ENCODE measurements around the gene MS4A5.

MS4A5 gene

GRCh38 chr11:60393016-60393415 is 36.4 kb upstream of the MS4A5 start:
- Histone ChIP-seq H3K4ac (ENCODE audit: low read depth, low read length) (no peak overlapping the region), H2AFZ (ENCODE audit: insufficient read depth, low read length, poor library complexity) (no peak overlapping the region), H3K79me1 (ENCODE audit: low read length) (no peaks in the 10 kb centered on the region), H4K12ac (ENCODE audit: low read depth, low read length) (no peak overlapping the region), H3K9ac (ENCODE audit: low read length) (no peak overlapping the region), H3K36me3 (ENCODE audit: control insufficient read depth in 1 of 2, insufficient read depth in 2 of 2, low read length in 2 of 2) (no peaks in the 10 kb centered on the region), H3K4me3 (ENCODE audit: low read depth, low read length) (no peak overlapping the region), H3K79me2 (ENCODE audit: control insufficient read depth, insufficient read depth, low read length, poor library complexity) (no peaks in the 10 kb centered on the region), H3K4me2 (ENCODE audit: low read length) (no peak overlapping the region), H3K27me3 (ENCODE audit: insufficient read depth, low read length) (no peaks in the 10 kb centered on the region), H3K9me3 (ENCODE audit: insufficient read depth, low read depth, low read length) (no peaks in the 10 kb centered on the region), H3K23ac (ENCODE audit: low read length) (no peak overlapping the region), H4K91ac (ENCODE audit: low read depth, low read length) (no peak overlapping the region), H2AK5ac (ENCODE audit: low read length) (no peak overlapping the region), H2BK5ac (ENCODE audit: low read depth, low read length, poor library complexity) (no peak overlapping the region), H3K18ac (ENCODE audit: low read length) (no peak overlapping the region), H3K14ac (ENCODE audit: low read length) (no peak overlapping the region), H3K27ac (ENCODE audit: low read depth, low read length) (no peak overlapping the region), H2BK12ac (ENCODE audit: low read length) (no peak overlapping the region), H2BK120ac (ENCODE audit: insufficient read depth, low read length, poor library complexity) (no peak overlapping the region), H3K4me1 (ENCODE audit: control insufficient read depth in 1 of 2, insufficient read depth in 2 of 2, low read length in 2 of 2) (no peaks in the 10 kb centered on the region), H4K8ac (ENCODE audit: low read depth, low read length) (no peak overlapping the region)
- no CpG with 5 or more reads among the region's 5 CpGs for WGBS (ENCODE audit: extremely low coverage, insufficient coverage, insufficient read length)
- DNase-seq = no peak

- Histone ChIP-seq H3K4me2 (ENCODE audit: low read length) (no peak overlapping the region), H4K8ac (ENCODE audit: low read depth, low read length) (no peak overlapping the region), H3K4me1 (ENCODE audit: control insufficient read depth in 1 of 2, insufficient read depth in 2 of 2, low read length in 2 of 2) (no peaks in the 10 kb centered on the region), H4K12ac (ENCODE audit: low read depth, low read length) (no peak overlapping the region), H2AFZ (ENCODE audit: insufficient read depth, low read length, poor library complexity) (no peak overlapping the region), H2BK120ac (ENCODE audit: insufficient read depth, low read length, poor library complexity) (no peak overlapping the region), H2AK5ac (ENCODE audit: low read length) (no peak overlapping the region), H3K14ac (ENCODE audit: low read length) (no peak overlapping the region), H2BK12ac (ENCODE audit: low read length) (no peak overlapping the region), H3K27me3 (ENCODE audit: insufficient read depth, low read length) (no peaks in the 10 kb centered on the region), H3K4ac (ENCODE audit: low read depth, low read length) (no peak overlapping the region), H3K9me3 (ENCODE audit: insufficient read depth, low read depth, low read length) (no peaks in the 10 kb centered on the region), H3K9ac (ENCODE audit: low read length) (no peak overlapping the region), H4K91ac (ENCODE audit: low read depth, low read length) (no peak overlapping the region), H3K18ac (ENCODE audit: low read length) (no peak overlapping the region), H3K79me1 (ENCODE audit: low read length) (no peaks in the 10 kb centered on the region), H2BK5ac (ENCODE audit: low read depth, low read length, poor library complexity) (no peak overlapping the region), H3K79me2 (ENCODE audit: control insufficient read depth, insufficient read depth, low read length, poor library complexity) (no peaks in the 10 kb centered on the region), H3K36me3 (ENCODE audit: control insufficient read depth in 1 of 2, insufficient read depth in 2 of 2, low read length in 2 of 2) (no peaks in the 10 kb centered on the region), H3K4me3 (ENCODE audit: low read depth, low read length) (no peak overlapping the region), H3K27ac (ENCODE audit: low read depth, low read length) (no peak overlapping the region), H3K23ac (ENCODE audit: low read length) (no peak overlapping the region)
- no CpG with 5 or more reads among the region's 7 CpGs for WGBS (ENCODE audit: extremely low coverage, insufficient coverage, insufficient read length)
- peak in 1 of 2 donors; percentile 40 for DNase-seq
Measured at GRCh38 chr11:60394666-60395380, 34.5 kb upstream of the MS4A5 start.

- H3K36me3 ChIP-seq (ENCODE audit: control insufficient read depth in 1 of 2, insufficient read depth in 2 of 2, low read length in 2 of 2) = no peaks in the 10 kb centered on the region
- no peak within 1 kb of the TSS for H3K4me3 ChIP-seq (ENCODE audit: low read depth, low read length)
- no peak within 1 kb of the TSS for H2AK5ac ChIP-seq (ENCODE audit: low read length)
- no peak within 1 kb of the TSS for H2BK120ac ChIP-seq (ENCODE audit: insufficient read depth, low read length, poor library complexity)
- H3K9me3 ChIP-seq (ENCODE audit: insufficient read depth, low read depth, low read length) = no peaks in the 10 kb centered on the region
- H3K4ac ChIP-seq (ENCODE audit: low read depth, low read length) = no peak within 1 kb of the TSS
- H3K27me3 ChIP-seq (ENCODE audit: insufficient read depth, low read length) = no peaks in the 10 kb centered on the region
- H3K4me2 ChIP-seq (ENCODE audit: low read length) = no peak within 1 kb of the TSS
- no peak within 1 kb of the TSS for H3K9ac ChIP-seq (ENCODE audit: low read length)
- no peaks in the 10 kb centered on the region for H3K4me1 ChIP-seq (ENCODE audit: control insufficient read depth in 1 of 2, insufficient read depth in 2 of 2, low read length in 2 of 2)
- no peak within 1 kb of the TSS for H2AFZ ChIP-seq (ENCODE audit: insufficient read depth, low read length, poor library complexity)
- DNase-seq = peak; percentile 7 to 9
- no peak within 1 kb of the TSS for H3K23ac ChIP-seq (ENCODE audit: low read length)
- no peaks in the 10 kb centered on the region for H3K79me1 ChIP-seq (ENCODE audit: low read length)
- no peak within 1 kb of the TSS for H4K91ac ChIP-seq (ENCODE audit: low read depth, low read length)
- H3K27ac ChIP-seq (ENCODE audit: low read depth, low read length) = no peak within 1 kb of the TSS
- no peak within 1 kb of the TSS for H4K8ac ChIP-seq (ENCODE audit: low read depth, low read length)
- WGBS (ENCODE audit: extremely low coverage, insufficient coverage, insufficient read length) = no CpG with 5 or more reads among the region's 3 CpGs
- H3K18ac ChIP-seq (ENCODE audit: low read length) = no peak within 1 kb of the TSS
- H2BK12ac ChIP-seq (ENCODE audit: low read length) = no peak within 1 kb of the TSS
- no peak within 1 kb of the TSS for H3K14ac ChIP-seq (ENCODE audit: low read length)
- no peaks in the 10 kb centered on the region for H3K79me2 ChIP-seq (ENCODE audit: control insufficient read depth, insufficient read depth, low read length, poor library complexity)
- H4K12ac ChIP-seq (ENCODE audit: low read depth, low read length) = no peak within 1 kb of the TSS
- H2BK5ac ChIP-seq (ENCODE audit: low read depth, low read length, poor library complexity) = no peak within 1 kb of the TSS
Measured at GRCh38 chr11:60396382-60396781, 33.0 kb upstream of the MS4A5 start, which contains the start of gene MS4A14. Gene MS4A14, plus strand, starts transcription at chr11:60396459. Its CDS starts 120 bp downstream, at chr11:60396579.

- H3K79me2 ChIP-seq (ENCODE audit: control insufficient read depth, insufficient read depth, low read length, poor library complexity) = no peaks in the 10 kb centered on the region
- H3K18ac ChIP-seq (ENCODE audit: low read length) = no peak overlapping the region
- no peak for DNase-seq
- H3K9ac ChIP-seq (ENCODE audit: low read length) = no peak overlapping the region
- H3K36me3 ChIP-seq (ENCODE audit: control insufficient read depth in 1 of 2, insufficient read depth in 2 of 2, low read length in 2 of 2) = no peaks in the 10 kb centered on the region
- H2BK5ac ChIP-seq (ENCODE audit: low read depth, low read length, poor library complexity) = no peak overlapping the region
- H3K4ac ChIP-seq (ENCODE audit: low read depth, low read length) = no peak overlapping the region
- H3K27ac ChIP-seq (ENCODE audit: low read depth, low read length) = no peak overlapping the region
- no peaks in the 10 kb centered on the region for H3K9me3 ChIP-seq (ENCODE audit: insufficient read depth, low read depth, low read length)
- H4K8ac ChIP-seq (ENCODE audit: low read depth, low read length) = no peak overlapping the region
- no peak overlapping the region for H3K4me2 ChIP-seq (ENCODE audit: low read length)
- H2AFZ ChIP-seq (ENCODE audit: insufficient read depth, low read length, poor library complexity) = no peak overlapping the region
- H4K12ac ChIP-seq (ENCODE audit: low read depth, low read length) = no peak overlapping the region
- no peaks in the 10 kb centered on the region for H3K79me1 ChIP-seq (ENCODE audit: low read length)
- no peak overlapping the region for H2AK5ac ChIP-seq (ENCODE audit: low read length)
- no CpG with 5 or more reads among the region's 1 CpG for WGBS (ENCODE audit: extremely low coverage, insufficient coverage, insufficient read length)
- H3K14ac ChIP-seq (ENCODE audit: low read length) = no peak overlapping the region
- no peaks in the 10 kb centered on the region for H3K27me3 ChIP-seq (ENCODE audit: insufficient read depth, low read length)
- no peak overlapping the region for H3K4me3 ChIP-seq (ENCODE audit: low read depth, low read length)
- H3K23ac ChIP-seq (ENCODE audit: low read length) = no peak overlapping the region
- no peak overlapping the region for H4K91ac ChIP-seq (ENCODE audit: low read depth, low read length)
- H2BK12ac ChIP-seq (ENCODE audit: low read length) = no peak overlapping the region
- H3K4me1 ChIP-seq (ENCODE audit: control insufficient read depth in 1 of 2, insufficient read depth in 2 of 2, low read length in 2 of 2) = no peaks in the 10 kb centered on the region
- H2BK120ac ChIP-seq (ENCODE audit: insufficient read depth, low read length, poor library complexity) = no peak overlapping the region
Measured at GRCh38 chr11:60396799-60397198, 32.6 kb upstream of the MS4A5 start.

All from trophoblast cell (in vitro differentiated cells and primary cell).